ENCODE data around the gene ADAMTS19.
"Not testable (repeated sequence)": the region's sequence is repeated elsewhere in the genome, so short reads cannot be mapped to it uniquely, and the experiment has no call there.

ADAMTS19 gene

GRCh38 chr5:129572060-129572459 lies 112.0 kb downstream of the ADAMTS19 start:
- no peak for ATAC-seq
- TF ChIP-seq TCF4 (CRISPR knock-in tag; IDR thresholded peaks at IDR 0.05; ENCODE audit: borderline replicate concordance) (no peak), PATZ1 (CRISPR knock-in tag; IDR thresholded peaks at IDR 0.05; ENCODE audit: borderline replicate concordance) (no peak), ZFP30 (CRISPR knock-in tag; IDR thresholded peaks at IDR 0.05) (no peak), ZNF70 (CRISPR knock-in tag; IDR thresholded peaks at IDR 0.05) (no peak)

- ATAC-seq, result not testable (repeated sequence)
Measured at GRCh38 chr5:129584496-129584895, 124.4 kb downstream of the ADAMTS19 start.

GRCh38 chr5:129591508-129592160 lies 131.5 kb downstream of the ADAMTS19 start:
- no peak for ATAC-seq
- no peak for TF ChIP-seq TCF4 (CRISPR knock-in tag; IDR thresholded peaks at IDR 0.05; ENCODE audit: borderline replicate concordance)
- no peak for TF ChIP-seq ARNTL (CRISPR knock-in tag; IDR thresholded peaks at IDR 0.05; ENCODE audit: borderline replicate concordance, low read depth)
- TF ChIP-seq POU6F1 (CRISPR knock-in tag; IDR thresholded peaks at IDR 0.05; ENCODE audit: borderline replicate concordance, low read depth), result no peak
- TF ChIP-seq SNAI2 (CRISPR knock-in tag; IDR thresholded peaks at IDR 0.05), result no peak
- no peak for TF ChIP-seq CSRNP3 (CRISPR knock-in tag; IDR thresholded peaks at IDR 0.05)
- no peak for TF ChIP-seq ESRRG (CRISPR knock-in tag; IDR thresholded peaks at IDR 0.05)
- TF ChIP-seq ZFP3 (CRISPR knock-in tag; IDR thresholded peaks at IDR 0.05), result no peak
- no peak for TF ChIP-seq ZFP30 (CRISPR knock-in tag; IDR thresholded peaks at IDR 0.05)
- TF ChIP-seq OSR1 (CRISPR knock-in tag; IDR thresholded peaks at IDR 0.05), result no peak
- TF ChIP-seq CREB5 (CRISPR knock-in tag; IDR thresholded peaks at IDR 0.05; ENCODE audit: low read depth), result no peak
- no peak for TF ChIP-seq GLIS3 (CRISPR knock-in tag; IDR thresholded peaks at IDR 0.05)
- TF ChIP-seq CSDC2 (CRISPR knock-in tag; IDR thresholded peaks at IDR 0.05), result no peak
- TF ChIP-seq RARB (CRISPR knock-in tag; IDR thresholded peaks at IDR 0.05), result no peak
- no peak for TF ChIP-seq PPARA (CRISPR knock-in tag; IDR thresholded peaks at IDR 0.05; ENCODE audit: borderline replicate concordance)
- TF ChIP-seq ZNF565 (CRISPR knock-in tag; conservative IDR thresholded peaks at IDR 0.05; ENCODE audit: low read depth), result no peak
- TF ChIP-seq ZC3H10 (CRISPR knock-in tag; IDR thresholded peaks at IDR 0.05), result no peak
- TF ChIP-seq PATZ1 (CRISPR knock-in tag; IDR thresholded peaks at IDR 0.05; ENCODE audit: borderline replicate concordance), result no peak
- no peak for TF ChIP-seq ISL1 (CRISPR knock-in tag; IDR thresholded peaks at IDR 0.05)
- TF ChIP-seq TSHZ2 (CRISPR knock-in tag; IDR thresholded peaks at IDR 0.05), result no peak

All from SK-N-SH treated with all-trans-retinoic acid at 6 μM for 48 hours (cell line).